ENCODE data around the gene GPN1. TPM values are rescaled to one million over a fixed set of nuclear protein-coding genes. Genes with fewer than 3 reads are reported as not detected.

Gene GPN1
- total RNA-seq, 1 experiment from 2014 or later = 35.9 TPM

DNA sequence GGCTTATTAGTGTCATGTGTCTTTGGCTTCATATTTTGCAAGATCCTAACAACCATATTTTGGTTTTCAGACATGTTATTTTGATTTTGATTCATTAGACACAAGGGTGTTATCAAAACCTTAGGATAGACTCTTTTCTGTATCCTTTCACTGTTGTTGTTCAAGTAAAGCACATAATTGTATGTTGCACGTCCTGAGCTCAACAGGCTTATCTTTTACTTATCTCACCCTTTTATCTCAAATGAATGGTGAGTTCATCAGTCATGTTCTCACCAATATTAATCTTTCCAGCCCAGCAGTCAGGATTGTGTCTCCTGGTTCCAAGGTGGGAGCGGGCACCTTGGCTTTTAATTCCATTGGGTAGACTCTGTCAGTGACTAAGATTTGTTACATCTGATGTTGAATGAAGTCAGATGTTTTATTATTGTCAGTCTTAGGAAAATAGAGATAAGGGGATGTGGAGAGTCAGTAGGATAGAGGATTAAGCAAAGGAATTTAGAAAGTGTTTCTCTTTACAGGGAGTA lies 11.9 kb downstream of the GPN1 start:
- Mint-ChIP-seq H3K27ac (no peak overlapping the region), H3K4me1 (no peaks in the 10 kb centered on the region), H3K9me3 (no peaks in the 10 kb centered on the region), H3K36me3 (peaks cover 33% of the 10 kb centered on the region), H3K27me3 (ENCODE audit: low read depth) (no peaks in the 10 kb centered on the region), H3K4me3 (no peak overlapping the region)
- ChIA-PET CTCF (interaction anchor here (1.4 kb wide), 1 partner anchor 43 kb away, joined by 4 read pairs; no protein-coding TSS in a partner anchor), POLR2A (interaction anchor here (0.7 kb wide), 1 partner anchor 231 kb away, joined by 3 read pairs; the partner anchor contains the start of gene PPM1G)
- DNase-seq (ENCODE audit: low spot score) (no peak), ATAC-seq (no peak)
- TF ChIP-seq HMGA2 (CRISPR knock-in tag; IDR thresholded peaks at IDR 0.05) (no peak), ZNF396 (CRISPR knock-in tag; IDR thresholded peaks at IDR 0.05; ENCODE audit: borderline replicate concordance) (no peak), GTF2I (CRISPR knock-in tag; conservative IDR thresholded peaks at IDR 0.05) (no peak), TP53 (CRISPR knock-in tag; IDR thresholded peaks at IDR 0.05) (no peak), NFYB (CRISPR knock-in tag; conservative IDR thresholded peaks at IDR 0.05; ENCODE audit: low read depth) (no peak), GABPB1 (CRISPR knock-in tag; IDR thresholded peaks at IDR 0.05) (no peak), IRF2 (CRISPR knock-in tag; IDR thresholded peaks at IDR 0.05; ENCODE audit: borderline replicate concordance, low read depth) (no peak)
- TF ChIP-seq, protein P1, sequence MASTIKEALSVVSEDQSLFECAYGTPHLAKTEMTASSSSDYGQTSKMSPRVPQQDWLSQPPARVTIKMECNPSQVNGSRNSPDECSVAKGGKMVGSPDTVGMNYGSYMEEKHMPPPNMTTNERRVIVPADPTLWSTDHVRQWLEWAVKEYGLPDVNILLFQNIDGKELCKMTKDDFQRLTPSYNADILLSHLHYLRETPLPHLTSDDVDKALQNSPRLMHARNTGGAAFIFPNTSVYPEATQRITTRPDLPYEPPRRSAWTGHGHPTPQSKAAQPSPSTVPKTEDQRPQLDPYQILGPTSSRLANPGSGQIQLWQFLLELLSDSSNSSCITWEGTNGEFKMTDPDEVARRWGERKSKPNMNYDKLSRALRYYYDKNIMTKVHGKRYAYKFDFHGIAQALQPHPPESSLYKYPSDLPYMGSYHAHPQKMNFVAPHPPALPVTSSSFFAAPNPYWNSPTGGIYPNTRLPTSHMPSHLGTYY (CRISPR knock-in tag; IDR thresholded peaks at IDR 0.05) = no peak
- TF ChIP-seq, protein P2, sequence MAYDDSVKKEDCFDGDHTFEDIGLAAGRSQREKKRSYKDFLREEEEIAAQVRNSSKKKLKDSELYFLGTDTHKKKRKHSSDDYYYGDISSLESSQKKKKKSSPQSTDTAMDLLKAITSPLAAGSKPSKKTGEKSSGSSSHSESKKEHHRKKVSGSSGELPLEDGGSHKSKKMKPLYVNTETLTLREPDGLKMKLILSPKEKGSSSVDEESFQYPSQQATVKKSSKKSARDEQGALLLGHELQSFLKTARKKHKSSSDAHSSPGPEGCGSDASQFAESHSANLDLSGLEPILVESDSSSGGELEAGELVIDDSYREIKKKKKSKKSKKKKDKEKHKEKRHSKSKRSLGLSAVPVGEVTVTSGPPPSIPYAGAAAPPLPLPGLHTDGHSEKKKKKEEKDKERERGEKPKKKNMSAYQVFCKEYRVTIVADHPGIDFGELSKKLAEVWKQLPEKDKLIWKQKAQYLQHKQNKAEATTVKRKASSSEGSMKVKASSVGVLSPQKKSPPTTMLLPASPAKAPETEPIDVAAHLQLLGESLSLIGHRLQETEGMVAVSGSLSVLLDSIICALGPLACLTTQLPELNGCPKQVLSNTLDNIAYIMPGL (CRISPR knock-in tag; IDR thresholded peaks at IDR 0.05) = no peak
- TF ChIP-seq, protein P3, sequence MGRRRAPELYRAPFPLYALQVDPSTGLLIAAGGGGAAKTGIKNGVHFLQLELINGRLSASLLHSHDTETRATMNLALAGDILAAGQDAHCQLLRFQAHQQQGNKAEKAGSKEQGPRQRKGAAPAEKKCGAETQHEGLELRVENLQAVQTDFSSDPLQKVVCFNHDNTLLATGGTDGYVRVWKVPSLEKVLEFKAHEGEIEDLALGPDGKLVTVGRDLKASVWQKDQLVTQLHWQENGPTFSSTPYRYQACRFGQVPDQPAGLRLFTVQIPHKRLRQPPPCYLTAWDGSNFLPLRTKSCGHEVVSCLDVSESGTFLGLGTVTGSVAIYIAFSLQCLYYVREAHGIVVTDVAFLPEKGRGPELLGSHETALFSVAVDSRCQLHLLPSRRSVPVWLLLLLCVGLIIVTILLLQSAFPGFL (CRISPR knock-in tag; IDR thresholded peaks at IDR 0.05; ENCODE audit: borderline replicate concordance) = no peak
- TF ChIP-seq, protein P4, sequence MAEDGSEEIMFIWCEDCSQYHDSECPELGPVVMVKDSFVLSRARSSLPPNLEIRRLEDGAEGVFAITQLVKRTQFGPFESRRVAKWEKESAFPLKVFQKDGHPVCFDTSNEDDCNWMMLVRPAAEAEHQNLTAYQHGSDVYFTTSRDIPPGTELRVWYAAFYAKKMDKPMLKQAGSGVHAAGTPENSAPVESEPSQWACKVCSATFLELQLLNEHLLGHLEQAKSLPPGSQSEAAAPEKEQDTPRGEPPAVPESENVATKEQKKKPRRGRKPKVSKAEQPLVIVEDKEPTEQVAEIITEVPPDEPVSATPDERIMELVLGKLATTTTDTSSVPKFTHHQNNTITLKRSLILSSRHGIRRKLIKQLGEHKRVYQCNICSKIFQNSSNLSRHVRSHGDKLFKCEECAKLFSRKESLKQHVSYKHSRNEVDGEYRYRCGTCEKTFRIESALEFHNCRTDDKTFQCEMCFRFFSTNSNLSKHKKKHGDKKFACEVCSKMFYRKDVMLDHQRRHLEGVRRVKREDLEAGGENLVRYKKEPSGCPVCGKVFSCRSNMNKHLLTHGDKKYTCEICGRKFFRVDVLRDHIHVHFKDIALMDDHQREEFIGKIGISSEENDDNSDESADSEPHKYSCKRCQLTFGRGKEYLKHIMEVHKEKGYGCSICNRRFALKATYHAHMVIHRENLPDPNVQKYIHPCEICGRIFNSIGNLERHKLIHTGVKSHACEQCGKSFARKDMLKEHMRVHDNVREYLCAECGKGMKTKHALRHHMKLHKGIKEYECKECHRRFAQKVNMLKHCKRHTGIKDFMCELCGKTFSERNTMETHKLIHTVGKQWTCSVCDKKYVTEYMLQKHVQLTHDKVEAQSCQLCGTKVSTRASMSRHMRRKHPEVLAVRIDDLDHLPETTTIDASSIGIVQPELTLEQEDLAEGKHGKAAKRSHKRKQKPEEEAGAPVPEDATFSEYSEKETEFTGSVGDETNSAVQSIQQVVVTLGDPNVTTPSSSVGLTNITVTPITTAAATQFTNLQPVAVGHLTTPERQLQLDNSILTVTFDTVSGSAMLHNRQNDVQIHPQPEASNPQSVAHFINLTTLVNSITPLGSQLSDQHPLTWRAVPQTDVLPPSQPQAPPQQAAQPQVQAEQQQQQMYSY (CRISPR knock-in tag; IDR thresholded peaks at IDR 0.05) = no peak
- TF ChIP-seq, protein P5, sequence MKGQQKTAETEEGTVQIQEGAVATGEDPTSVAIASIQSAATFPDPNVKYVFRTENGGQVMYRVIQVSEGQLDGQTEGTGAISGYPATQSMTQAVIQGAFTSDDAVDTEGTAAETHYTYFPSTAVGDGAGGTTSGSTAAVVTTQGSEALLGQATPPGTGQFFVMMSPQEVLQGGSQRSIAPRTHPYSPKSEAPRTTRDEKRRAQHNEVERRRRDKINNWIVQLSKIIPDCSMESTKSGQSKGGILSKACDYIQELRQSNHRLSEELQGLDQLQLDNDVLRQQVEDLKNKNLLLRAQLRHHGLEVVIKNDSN (CRISPR knock-in tag; IDR thresholded peaks at IDR 0.05) = no peak

DNA sequence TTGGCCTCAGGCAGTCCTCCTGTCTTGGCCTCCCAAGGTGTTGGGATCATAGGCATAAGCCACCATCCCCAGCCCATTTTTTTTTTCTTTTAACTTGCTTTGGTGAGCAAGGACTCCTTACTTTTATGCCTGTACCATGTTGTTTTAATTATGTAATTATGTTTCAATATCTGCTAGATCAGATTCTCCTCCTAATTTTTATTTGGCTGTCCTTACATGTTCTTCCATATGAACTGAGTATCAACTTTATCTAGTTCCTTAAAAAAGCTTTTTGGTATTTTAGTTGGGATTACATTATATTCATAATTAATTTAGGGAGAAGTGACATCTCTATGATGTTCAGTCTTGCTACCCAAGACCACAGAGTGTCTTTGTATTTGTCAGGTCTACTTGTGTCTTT lies 16.3 kb downstream of the GPN1 start:
- ChIA-PET POLR2A (no interaction called here), CTCF (no interaction called here)
- Mint-ChIP-seq H3K36me3 (peaks cover 30% of the 10 kb centered on the region), H3K9me3 (no peaks in the 10 kb centered on the region), H3K4me3 (no peak overlapping the region), H3K27ac (no peak overlapping the region), H3K27me3 (ENCODE audit: low read depth) (no peaks in the 10 kb centered on the region), H3K4me1 (no peaks in the 10 kb centered on the region)
- ATAC-seq (no peak), DNase-seq (ENCODE audit: low spot score) (no peak)
- TF ChIP-seq MXD4 (CRISPR knock-in tag; IDR thresholded peaks at IDR 0.05; ENCODE audit: borderline replicate concordance) = no peak
- TF ChIP-seq, protein P3 (CRISPR knock-in tag; IDR thresholded peaks at IDR 0.05; ENCODE audit: borderline replicate concordance) = no peak
- TF ChIP-seq, protein P6, sequence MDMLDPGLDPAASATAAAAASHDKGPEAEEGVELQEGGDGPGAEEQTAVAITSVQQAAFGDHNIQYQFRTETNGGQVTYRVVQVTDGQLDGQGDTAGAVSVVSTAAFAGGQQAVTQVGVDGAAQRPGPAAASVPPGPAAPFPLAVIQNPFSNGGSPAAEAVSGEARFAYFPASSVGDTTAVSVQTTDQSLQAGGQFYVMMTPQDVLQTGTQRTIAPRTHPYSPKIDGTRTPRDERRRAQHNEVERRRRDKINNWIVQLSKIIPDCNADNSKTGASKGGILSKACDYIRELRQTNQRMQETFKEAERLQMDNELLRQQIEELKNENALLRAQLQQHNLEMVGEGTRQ (CRISPR knock-in tag; IDR thresholded peaks at IDR 0.05) = no peak
- TF ChIP-seq SMAD3 (CRISPR knock-in tag; IDR thresholded peaks at IDR 0.05; ENCODE audit: borderline replicate concordance) = no peak
- TF ChIP-seq, protein P7, sequence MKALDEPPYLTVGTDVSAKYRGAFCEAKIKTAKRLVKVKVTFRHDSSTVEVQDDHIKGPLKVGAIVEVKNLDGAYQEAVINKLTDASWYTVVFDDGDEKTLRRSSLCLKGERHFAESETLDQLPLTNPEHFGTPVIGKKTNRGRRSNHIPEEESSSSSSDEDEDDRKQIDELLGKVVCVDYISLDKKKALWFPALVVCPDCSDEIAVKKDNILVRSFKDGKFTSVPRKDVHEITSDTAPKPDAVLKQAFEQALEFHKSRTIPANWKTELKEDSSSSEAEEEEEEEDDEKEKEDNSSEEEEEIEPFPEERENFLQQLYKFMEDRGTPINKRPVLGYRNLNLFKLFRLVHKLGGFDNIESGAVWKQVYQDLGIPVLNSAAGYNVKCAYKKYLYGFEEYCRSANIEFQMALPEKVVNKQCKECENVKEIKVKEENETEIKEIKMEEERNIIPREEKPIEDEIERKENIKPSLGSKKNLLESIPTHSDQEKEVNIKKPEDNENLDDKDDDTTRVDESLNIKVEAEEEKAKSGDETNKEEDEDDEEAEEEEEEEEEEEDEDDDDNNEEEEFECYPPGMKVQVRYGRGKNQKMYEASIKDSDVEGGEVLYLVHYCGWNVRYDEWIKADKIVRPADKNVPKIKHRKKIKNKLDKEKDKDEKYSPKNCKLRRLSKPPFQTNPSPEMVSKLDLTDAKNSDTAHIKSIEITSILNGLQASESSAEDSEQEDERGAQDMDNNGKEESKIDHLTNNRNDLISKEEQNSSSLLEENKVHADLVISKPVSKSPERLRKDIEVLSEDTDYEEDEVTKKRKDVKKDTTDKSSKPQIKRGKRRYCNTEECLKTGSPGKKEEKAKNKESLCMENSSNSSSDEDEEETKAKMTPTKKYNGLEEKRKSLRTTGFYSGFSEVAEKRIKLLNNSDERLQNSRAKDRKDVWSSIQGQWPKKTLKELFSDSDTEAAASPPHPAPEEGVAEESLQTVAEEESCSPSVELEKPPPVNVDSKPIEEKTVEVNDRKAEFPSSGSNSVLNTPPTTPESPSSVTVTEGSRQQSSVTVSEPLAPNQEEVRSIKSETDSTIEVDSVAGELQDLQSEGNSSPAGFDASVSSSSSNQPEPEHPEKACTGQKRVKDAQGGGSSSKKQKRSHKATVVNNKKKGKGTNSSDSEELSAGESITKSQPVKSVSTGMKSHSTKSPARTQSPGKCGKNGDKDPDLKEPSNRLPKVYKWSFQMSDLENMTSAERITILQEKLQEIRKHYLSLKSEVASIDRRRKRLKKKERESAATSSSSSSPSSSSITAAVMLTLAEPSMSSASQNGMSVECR (CRISPR knock-in tag; IDR thresholded peaks at IDR 0.05; ENCODE audit: borderline replicate concordance) = no peak
- no peak for TF ChIP-seq CREB1 (CRISPR knock-in tag; IDR thresholded peaks at IDR 0.05)
- TF ChIP-seq NR1H2 (CRISPR knock-in tag; IDR thresholded peaks at IDR 0.05) = no peak
- no peak for TF ChIP-seq ZNF317 (CRISPR knock-in tag; IDR thresholded peaks at IDR 0.05; ENCODE audit: borderline replicate concordance, low read depth)
- TF ChIP-seq GABPB1 (CRISPR knock-in tag; IDR thresholded peaks at IDR 0.05) = no peak
